ENCODE measurements around the gene ADCY3.

DNA sequence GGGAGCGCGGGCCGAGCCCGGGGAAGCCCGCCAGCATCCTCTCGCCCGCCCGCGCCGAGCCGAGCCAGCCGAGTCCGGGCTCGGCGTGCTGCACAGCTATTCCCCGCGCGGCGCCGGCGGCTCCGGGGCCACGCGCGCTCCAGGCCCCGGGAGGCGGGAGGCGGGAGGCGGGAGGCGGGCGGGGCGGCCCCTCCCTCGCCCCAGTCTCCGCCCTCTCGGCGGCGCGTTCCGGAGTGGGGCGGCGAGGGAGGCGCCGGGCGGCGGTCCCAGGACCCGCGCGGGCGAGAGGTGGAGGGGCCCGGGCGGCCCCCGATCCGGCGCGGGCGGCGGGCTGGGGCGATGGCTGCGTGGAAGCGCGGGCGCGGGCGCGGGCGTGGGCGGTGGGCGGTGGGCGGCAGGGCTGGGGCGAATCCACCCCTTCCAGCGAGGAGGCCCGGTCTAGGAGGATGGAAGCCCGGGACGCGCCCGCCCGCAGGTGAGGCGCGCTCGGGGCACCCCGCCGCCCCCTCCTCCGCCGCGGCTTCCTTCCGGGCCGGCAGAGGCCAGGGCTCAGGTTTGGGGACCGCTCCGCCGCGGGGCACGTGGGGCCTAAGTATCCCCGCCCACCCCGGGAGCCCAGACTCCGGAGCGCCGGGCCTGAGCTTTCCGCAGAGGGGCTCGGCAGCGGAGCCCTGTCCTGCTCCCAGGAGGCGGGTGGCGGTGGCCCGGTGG is at the start of gene ADCY3:
- TF ChIP-seq CTCF (IDR thresholded peaks at IDR 0.05; ENCODE audit: borderline replicate concordance, extremely low read depth, low read length, poor library complexity, severe bottlenecking), result no peak
- no peak for TF ChIP-seq EZH2 (IDR thresholded peaks at IDR 0.05; ENCODE audit: borderline replicate concordance, low read depth, low read length, severe bottlenecking)

Data from DND-41 (cell line).